Stimulated activated CD4-positive, alpha-beta T cell treated with anti-CD3 and anti-CD28 coated beads, Interleukin-1b, Interleukin-23, amount 100 ng/mL, for 1 hour (primary cell): ENCODE results near the gene CTDSP2.
"Not testable (repeated sequence)": the region's sequence is repeated elsewhere in the genome, so short reads cannot be mapped to it uniquely, and the experiment has no call there.

Experiments
- DNase-seq, 2 donors: peaks; one replicate each; pipeline ENCODE4 v3.0.0-alpha.2; 2020; ENCODE audit warnings: low read depth in 2 of 2

CTDSP2 gene

GRCh38 chr12:57881475-57881874 lies 34.9 kb upstream of the CTDSP2 start:
- DNase-seq, result no peak

GRCh38 chr12:57881035-57881434 lies 34.5 kb upstream of the CTDSP2 start:
- DNase-seq, result not testable (repeated sequence)

GRCh38 chr12:57877876-57878275 lies 31.3 kb upstream of the CTDSP2 start:
- DNase-seq, result no peak

- DNase-seq, result no peak
Observed at GRCh38 chr12:57875753-57876547, 29.4 kb upstream of the CTDSP2 start.

GRCh38 chr12:57874166-57875108 lies 27.9 kb upstream of the CTDSP2 start:
- no peak for DNase-seq

- no peak for DNase-seq
Observed at GRCh38 chr12:57872362-57872761, 25.8 kb upstream of the CTDSP2 start.

- DNase-seq, result no peak
Observed at GRCh38 chr12:57869927-57870318, 23.4 kb upstream of the CTDSP2 start.

- DNase-seq, result no peak
Observed at GRCh38 chr12:57869298-57869926, 22.9 kb upstream of the CTDSP2 start.

GRCh38 chr12:57868851-57869268 lies 22.3 kb upstream of the CTDSP2 start:
- DNase-seq, result no peak

GRCh38 chr12:57868221-57868620 lies 21.7 kb upstream of the CTDSP2 start:
- no peak for DNase-seq

GRCh38 chr12:57866308-57867019 lies 19.9 kb upstream of the CTDSP2 start:
- no peak for DNase-seq

GRCh38 chr12:57865084-57865751 lies 18.7 kb upstream of the CTDSP2 start:
- peak in 1 of 2 donors; percentile 33 for DNase-seq

- DNase-seq, result no peak
Observed at GRCh38 chr12:57864442-57865083, 18.0 kb upstream of the CTDSP2 start.

- DNase-seq, result no peak
Observed at GRCh38 chr12:57863676-57864075, 17.1 kb upstream of the CTDSP2 start.

- no peak for DNase-seq
Observed at GRCh38 chr12:57861967-57862366, 15.4 kb upstream of the CTDSP2 start.

GRCh38 chr12:57860883-57861282 lies 14.4 kb upstream of the CTDSP2 start:
- not testable (repeated sequence) for DNase-seq

- DNase-seq, result no peak
Observed at GRCh38 chr12:57859121-57859520, 12.6 kb upstream of the CTDSP2 start.

- DNase-seq, result not testable (repeated sequence)
Observed at GRCh38 chr12:57858123-57858522, 11.6 kb upstream of the CTDSP2 start.

GRCh38 chr12:57854965-57855364 lies 8.4 kb upstream of the CTDSP2 start:
- DNase-seq, result no peak

- no peak for DNase-seq
Observed at GRCh38 chr12:57853864-57854556, 7.5 kb upstream of the CTDSP2 start.
